SK-N-SH (cell line): Measurements from ENCODE around the gene AXIN2. TPM values are rescaled to one million over a fixed set of nuclear protein-coding genes. Genes with fewer than 3 reads are reported as not detected.

Experiments used
- CTCF ChIA-PET: fragments of 300-600, 350-600 bp; formaldehyde crosslinking; extraction: SDS; loops from one replicate; lab custom pipeline; 2021; lab: Yijun Ruan, JAX
- POLR2A ChIA-PET: fragments of 350-600 bp; sonication (Branson Sonifier 250); formaldehyde crosslinking; extraction: SDS; loops from one replicate; lab custom pipeline; 2020; ENCODE audit warnings: antibody characterized with exemption, inconsistent platforms; lab: Yijun Ruan, JAX
- DNase-seq: peaks from one replicate; pipeline ENCODE4 v3.0.0; 2012
- H2AFZ ChIP-seq: fragments of 200-600 bp; sonication (generic); 2 replicates; pipeline ENCODE4 v1.8.1; 2016; ENCODE audit warnings: antibody characterized with exemption, mild to moderate bottlenecking, low read depth
- H3F3A ChIP-seq: fragments of 200-600 bp; sonication (generic); replicated peaks from 2 replicates; pipeline ENCODE3; 2016; ENCODE audit warnings: antibody characterized with exemption, mild to moderate bottlenecking; ENCODE audit not compliant: insufficient read depth
- H3K27ac ChIP-seq, 2 experiments: fragments of 200-500 bp in 1 of 2; fragments of 200-600 bp in 1 of 2; sonication (Bioruptor generic) in 1 of 2; sonication (generic), shearing (Covaris generic) in 1 of 2; 2 replicates each; pipeline versions ENCODE4 v1.5.1 to v1.6.1; 2014 to 2016; ENCODE audit warnings: low read depth in 2 of 2, inconsistent platforms in 1 of 2, low read length in 1 of 2, mild to moderate bottlenecking in 1 of 2, mixed read lengths in 1 of 2
- H3K27me3 ChIP-seq: fragments of 200-600 bp; sonication (generic), shearing (Covaris generic); 2 replicates; pipeline ENCODE4 v1.6.1; 2016; ENCODE audit warnings: mixed run types; ENCODE audit not compliant: insufficient read depth
- H3K36me3 ChIP-seq, 2 experiments: fragments of 200-500 bp in 1 of 2; fragments of 200-600 bp in 1 of 2; sonication (Bioruptor generic) in 1 of 2; sonication (generic) in 1 of 2; replicated peaks in 1 of 2; 2 replicates each; pipeline versions ENCODE3 to v1.5.1; 2014 to 2016; ENCODE audit warnings: low read length in 1 of 2, mild to moderate bottlenecking in 1 of 2; ENCODE audit not compliant: insufficient read depth in 2 of 2, control insufficient read depth in 1 of 2
- H3K4me1 ChIP-seq, 2 experiments: fragments of 200-500 bp in 1 of 2; fragments of 200-600 bp in 1 of 2; sonication (Bioruptor generic) in 1 of 2; sonication (generic), shearing (Covaris generic) in 1 of 2; 2 replicates each; pipeline versions ENCODE4 v1.5.1 to v1.6.1; 2014 to 2016; ENCODE audit warnings: low read depth in 1 of 2, low read length in 1 of 2, mixed run types in 1 of 2; ENCODE audit not compliant: insufficient read depth in 2 of 2, control insufficient read depth in 1 of 2
- H3K4me2 ChIP-seq: fragments of 200-600 bp; sonication (generic), shearing (Covaris generic); 2 replicates; pipeline ENCODE4 v1.6.1; 2017; ENCODE audit warnings: mixed run types
- H3K4me3 ChIP-seq, 2 experiments: fragments of 200-500 bp in 1 of 2; fragments of 200-600 bp in 1 of 2; sonication (Bioruptor generic) in 1 of 2; sonication (generic), shearing (Covaris generic) in 1 of 2; 2 replicates each; pipeline versions ENCODE4 v1.5.1 to v1.8.1; 2014 to 2016; ENCODE audit warnings: low read depth in 2 of 2, inconsistent platforms in 1 of 2, low read length in 1 of 2, mild to moderate bottlenecking in 1 of 2, mixed read lengths in 1 of 2, moderate library complexity in 1 of 2
- H3K79me2 ChIP-seq: fragments of 200-600 bp; sonication (generic); 2 replicates; pipeline ENCODE4 v1.8.1; 2017; ENCODE audit warnings: mild to moderate bottlenecking; ENCODE audit not compliant: insufficient read depth
- H3K9ac ChIP-seq: fragments of 200-600 bp; sonication (generic); 2 replicates; pipeline ENCODE4 v1.6.1; 2017; ENCODE audit warnings: mixed run types
- H3K9me2 ChIP-seq: fragments of 200-600 bp; sonication (generic); 2 replicates; pipeline ENCODE4 v1.6.1; 2017; ENCODE audit warnings: mixed run types
- H3K9me3 ChIP-seq: fragments of 200-600 bp; sonication (generic); 2 replicates; pipeline ENCODE4 v1.6.1; 2017; ENCODE audit warnings: mixed run types, mild to moderate bottlenecking, moderate library complexity
- H4K20me1 ChIP-seq: fragments of 200-600 bp; sonication (generic); 2 replicates; pipeline ENCODE4 v1.6.1; 2017; ENCODE audit warnings: mild to moderate bottlenecking, mixed run types; ENCODE audit not compliant: insufficient read depth
- CTCF ChIP-seq: fragments of 200-600 bp; sonication (generic); IDR thresholded peaks from 2 replicates; pipeline ENCODE4 v1.6.1; 2017; ENCODE audit warnings: antibody characterized with exemption, mild to moderate bottlenecking, moderate library complexity
- ELF1 ChIP-seq: IDR thresholded peaks from 2 replicates; pipeline ENCODE4 v1.4.0; 2012
- EZH2phosphoT487 ChIP-seq: fragments of 200-600 bp; sonication (generic); IDR thresholded peaks from 2 replicates; pipeline ENCODE4 v1.6.1; 2017; ENCODE audit warnings: low read depth, mixed run types, mild to moderate bottlenecking, antibody characterized with exemption, moderate library complexity, borderline replicate concordance
- FOSL2 ChIP-seq: IDR thresholded peaks from 2 replicates; pipeline ENCODE4 v1.4.0; 2012; ENCODE audit warnings: low read depth, mild to moderate bottlenecking, moderate library complexity, borderline replicate concordance
- MEF2A ChIP-seq: IDR thresholded peaks from 2 replicates; pipeline ENCODE4 v1.4.0; 2012; ENCODE audit warnings: low read depth, borderline replicate concordance
- MXI1 ChIP-seq: IDR thresholded peaks from 2 replicates; pipeline ENCODE4 v1.6.1; 2012; ENCODE audit warnings: mild to moderate bottlenecking, low read depth, low read length, improper control_type of control experiment
- RAD21 ChIP-seq: IDR thresholded peaks from 2 replicates; pipeline ENCODE4 v1.6.1; 2012; ENCODE audit warnings: mild to moderate bottlenecking, low read length
- RCOR1 ChIP-seq: fragments of 150-350 bp; IDR thresholded peaks from 2 replicates; pipeline ENCODE4 v1.6.1; 2017; ENCODE audit warnings: antibody characterized with exemption, low read length
- TEAD4 ChIP-seq: IDR thresholded peaks from 2 replicates; pipeline ENCODE4 v1.4.0; 2012; ENCODE audit warnings: mild to moderate bottlenecking, borderline replicate concordance; ENCODE audit not compliant: insufficient read depth
- WGBS: methylation state at CpG from one replicate; pipeline ENCODE4 v1.1.6; 2017; ENCODE audit warnings: low lambda C conversion rate; 5-methylcytosine and 5-hydroxymethylcytosine counted together
- polyA plus RNA-seq, 3 experiments: library from polyadenylated mRNA; depleted of rRNA; stranded (reverse); fragments of >200 nt; gene quantifications; 2 replicates each; pipeline ENCODE4 v1.2.3, GENCODE V29; 2012
- TF ChIP-seq, protein P1 (sequence below): fragments of 150-350 bp; IDR thresholded peaks from 2 replicates; pipeline ENCODE4 v1.6.1; 2016; ENCODE audit warnings: mild to moderate bottlenecking, low read depth, low read length
- TF ChIP-seq, protein P2 (sequence below): IDR thresholded peaks from 2 replicates; pipeline ENCODE4; 2012

The AXIN2 gene
- polyA plus RNA-seq, 1 of the 3 experiments (the other 2 are of a cell fraction) = 8.3 TPM

DNA sequence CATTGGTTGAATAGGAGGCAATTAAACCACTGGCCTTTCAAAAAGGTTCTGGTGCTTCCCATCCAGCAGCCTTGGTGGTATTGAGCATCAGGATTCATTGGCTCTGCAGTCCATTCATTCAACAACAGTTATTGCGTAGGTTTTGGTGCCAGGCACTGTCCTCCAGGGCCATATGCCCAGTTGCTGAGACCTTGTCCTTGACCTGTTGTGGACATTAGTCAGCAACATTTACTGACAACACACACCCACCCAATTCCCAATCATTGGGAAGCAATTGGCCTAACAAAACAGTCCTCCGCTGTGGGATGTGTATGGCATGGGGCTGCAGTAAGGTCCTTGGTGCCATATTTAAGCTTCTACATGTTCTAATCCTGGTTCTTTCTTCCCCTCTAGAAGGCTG is 82.2 kb downstream of the AXIN2 start:
- ChIA-PET CTCF (interaction anchor here (0.6 kb wide), 1 partner anchor 31 kb away, joined by 3 read pairs; no protein-coding TSS in a partner anchor), POLR2A (no interaction called here)
- Histone ChIP-seq H3K9ac (no peak overlapping the region), H3K27me3 (no peaks in the 10 kb centered on the region), H4K20me1 (no peaks in the 10 kb centered on the region), H3K27ac (no peak overlapping the region), H3K4me3 (no peak overlapping the region), H3K9me2 (no peaks in the 10 kb centered on the region), H3K36me3 (no peaks in the 10 kb centered on the region), H2AFZ (no peak overlapping the region), H3K4me2 (no peak overlapping the region), H3K4me1 (no peaks in the 10 kb centered on the region), H3K9me3 (no peaks in the 10 kb centered on the region), H3F3A (no peaks in the 10 kb centered on the region), H3K79me2 (no peaks in the 10 kb centered on the region)
- 62% methylated on average over 2 of the region's 2 CpGs for WGBS
- TF ChIP-seq CTCF (no peak), TEAD4 (no peak), RAD21 (no peak), FOSL2 (no peak), EZH2phosphoT487 (no peak), ELF1 (no peak), MXI1 (no peak), RCOR1 (no peak), MEF2A (no peak)
- TF ChIP-seq, protein P1, sequence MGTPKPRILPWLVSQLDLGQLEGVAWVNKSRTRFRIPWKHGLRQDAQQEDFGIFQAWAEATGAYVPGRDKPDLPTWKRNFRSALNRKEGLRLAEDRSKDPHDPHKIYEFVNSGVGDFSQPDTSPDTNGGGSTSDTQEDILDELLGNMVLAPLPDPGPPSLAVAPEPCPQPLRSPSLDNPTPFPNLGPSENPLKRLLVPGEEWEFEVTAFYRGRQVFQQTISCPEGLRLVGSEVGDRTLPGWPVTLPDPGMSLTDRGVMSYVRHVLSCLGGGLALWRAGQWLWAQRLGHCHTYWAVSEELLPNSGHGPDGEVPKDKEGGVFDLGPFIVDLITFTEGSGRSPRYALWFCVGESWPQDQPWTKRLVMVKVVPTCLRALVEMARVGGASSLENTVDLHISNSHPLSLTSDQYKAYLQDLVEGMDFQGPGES = no peak
- TF ChIP-seq, protein P2, sequence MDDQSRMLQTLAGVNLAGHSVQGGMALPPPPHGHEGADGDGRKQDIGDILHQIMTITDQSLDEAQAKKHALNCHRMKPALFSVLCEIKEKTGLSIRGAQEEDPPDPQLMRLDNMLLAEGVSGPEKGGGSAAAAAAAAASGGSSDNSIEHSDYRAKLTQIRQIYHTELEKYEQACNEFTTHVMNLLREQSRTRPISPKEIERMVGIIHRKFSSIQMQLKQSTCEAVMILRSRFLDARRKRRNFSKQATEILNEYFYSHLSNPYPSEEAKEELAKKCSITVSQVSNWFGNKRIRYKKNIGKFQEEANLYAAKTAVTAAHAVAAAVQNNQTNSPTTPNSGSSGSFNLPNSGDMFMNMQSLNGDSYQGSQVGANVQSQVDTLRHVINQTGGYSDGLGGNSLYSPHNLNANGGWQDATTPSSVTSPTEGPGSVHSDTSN = no peak
- DNase-seq = no peak
